Adrenal gland (tissue), 12 donors: ENCODE data around the gene NLRC3. TPM values are rescaled to one million over a fixed set of nuclear protein-coding genes. Genes with fewer than 3 reads are reported as not detected.

Experiments used
- DNase-seq, 7 donors: peaks; one replicate each; pipeline ENCODE4 v3.0.0-alpha.2; 2019 to 2020
- H3K27ac ChIP-seq, 5 donors: fragments of 200-600 bp; sonication (generic) in 4 of 5; 1 replicate in 3 of 5; 2 replicates in 2 of 5; pipeline versions ENCODE4 v1.5.1 to v1.8.0; 2016 to 2020; ENCODE audit warnings: mild to moderate bottlenecking in 1 of 5
- H3K27me3 ChIP-seq: fragments of 200-600 bp; 2 replicates; pipeline ENCODE4 v1.8.0; 2021
- H3K36me3 ChIP-seq, 2 donors: fragments of 200-600 bp; replicated peaks in 1 of 2; 1 replicate in 1 of 2; 2 replicates in 1 of 2; pipeline versions ENCODE4 v1.5.1 to v1.8.0; 2018 to 2022
- H3K4me1 ChIP-seq, 2 donors: fragments of 200-600 bp; replicated peaks in 1 of 2; 1 replicate in 1 of 2; 2 replicates in 1 of 2; pipeline versions ENCODE4 v1.5.1 to v1.8.0; 2018 to 2021
- H3K4me3 ChIP-seq, 4 donors: fragments of 200-600 bp; sonication (generic) in 3 of 4; one replicate each; pipeline ENCODE4 v1.5.1; 2016 to 2018
- H3K9me3 ChIP-seq, 3 donors: fragments of 200-600 bp; sonication (generic) in 1 of 3; replicated peaks in 1 of 3; 1 replicate in 2 of 3; 2 replicates in 1 of 3; pipeline versions ENCODE4 v1.5.1 to v1.8.0; 2016 to 2021
- POLR2A ChIP-seq, 2 donors: fragments of 450-650 bp; IDR thresholded peaks; one replicate each; pipeline ENCODE4 v1.6.1; 2017; ENCODE audit warnings: antibody characterized with exemption in 2 of 2, mild to moderate bottlenecking in 2 of 2, moderate library complexity in 1 of 2
- WGBS, 4 donors: extraction: QIAGEN DNeasy Blood & Tissue Kit in 2 of 4; methylation state at CpG; one replicate each; pipeline versions ENCODE4 v1.1.5 to v1.1.7; 2013 to 2017; 5-methylcytosine and 5-hydroxymethylcytosine counted together
- intact Hi-C, 2 donors: fragments of 100-400 bp; cut with DNase I; formaldehyde crosslinking; loops; one replicate each; pipeline versions ENCODE4 v1.14.1 to v1.15.0; 2022 to 2023
- polyA plus RNA-seq, 3 donors: library from polyadenylated mRNA; stranded (reverse); fragments of 200-250 nt in 2 of 3; fragments of 350-450 nt in 1 of 3; fragmentation: Illumina TruSeq in 1 of 3; extraction: RNeasy Lipid Tissue Mini Kit (QIAGEN cat#74804) in 1 of 3; gene quantifications; one replicate each; pipeline ENCODE4 v1.2.3, GENCODE V29; 2013 to 2014
- total RNA-seq, 9 donors: library from RNA; depleted of rRNA in 4 of 9; stranded (reverse); fragments of >200 nt in 4 of 9; fragments of 120-200 nt in 1 of 9; fragmentation: NEBNext Ultra II Directional in 1 of 9; extraction: Animal tissue kit (Norgen Biotek cat#: 25700) in 1 of 9; gene quantifications; one replicate each; pipeline versions ENCODE4 v1.1.0 to v1.2.4, GENCODE V29; 2013 to 2023
- TF ChIP-seq, protein P1 (sequence below), 6 experiments: fragments of 450-650 bp in 4 of 6; fragments of 200-600 bp in 2 of 6; sonication (generic) in 1 of 6; IDR thresholded peaks; 1 replicate in 5 of 6; 2 replicates in 1 of 6; pipeline versions ENCODE4 v1.5.1 to v1.8.0; 2016 to 2021; ENCODE audit warnings: antibody characterized with exemption in 6 of 6, mild to moderate bottlenecking in 2 of 6, moderate library complexity in 1 of 6
- donor health status: healthy with polysubstance abuse.
- donor health status: Bipolar disorder and iron deficiency.
- donor health status: DM: yes; HTN: yes; CAD: no.
- donor health status: DM: no; HTN: no; CAD: no.
- donor health status: DM: no; HTN: no; CAD: no.
- donor health status: DM: yes; HTN: yes; CAD: no.

Gene NLRC3
- total and polyA plus RNA-seq, 12 donors = 0.29 to 2.5 (median 1.5) TPM

DNA sequence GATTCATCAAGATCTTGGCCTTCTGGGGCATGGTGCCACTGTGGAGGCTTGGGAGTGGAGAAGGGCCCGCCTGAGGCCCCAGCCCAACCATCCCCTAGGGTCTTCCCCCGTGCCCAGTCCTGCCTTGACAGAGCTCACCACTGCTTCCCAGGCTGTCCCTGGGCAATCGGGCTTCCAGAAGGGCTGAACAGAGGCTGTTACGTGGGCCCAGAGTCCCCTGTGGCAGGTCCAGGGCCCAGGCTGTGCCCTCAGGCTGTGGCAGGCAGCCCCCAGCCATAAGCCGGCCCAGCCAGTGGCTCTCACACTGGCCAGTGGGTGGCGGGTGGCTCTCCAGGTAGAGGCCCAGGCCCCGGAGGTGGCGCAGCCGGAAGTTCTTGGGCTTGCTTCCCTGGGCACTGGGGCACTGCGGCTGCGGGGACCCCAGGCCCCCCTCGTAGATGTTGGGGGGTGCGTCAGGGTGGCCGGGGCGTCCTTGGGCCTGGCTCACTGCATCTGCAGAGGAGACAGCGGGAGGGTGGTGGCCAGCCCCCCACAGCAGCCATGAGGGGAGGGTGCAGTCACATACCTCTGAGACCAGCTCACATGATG lies 82.7 kb downstream of the NLRC3 start:
- Histone ChIP-seq H3K9me3 (no peaks in the 10 kb centered on the region), H3K27ac (no peak overlapping the region), H3K27me3 (no peaks in the 10 kb centered on the region), H3K4me1 (no peaks in the 10 kb centered on the region), H3K4me3 (no peak overlapping the region), H3K36me3 (no peaks in the 10 kb centered on the region)
- TF ChIP-seq, protein P1, sequence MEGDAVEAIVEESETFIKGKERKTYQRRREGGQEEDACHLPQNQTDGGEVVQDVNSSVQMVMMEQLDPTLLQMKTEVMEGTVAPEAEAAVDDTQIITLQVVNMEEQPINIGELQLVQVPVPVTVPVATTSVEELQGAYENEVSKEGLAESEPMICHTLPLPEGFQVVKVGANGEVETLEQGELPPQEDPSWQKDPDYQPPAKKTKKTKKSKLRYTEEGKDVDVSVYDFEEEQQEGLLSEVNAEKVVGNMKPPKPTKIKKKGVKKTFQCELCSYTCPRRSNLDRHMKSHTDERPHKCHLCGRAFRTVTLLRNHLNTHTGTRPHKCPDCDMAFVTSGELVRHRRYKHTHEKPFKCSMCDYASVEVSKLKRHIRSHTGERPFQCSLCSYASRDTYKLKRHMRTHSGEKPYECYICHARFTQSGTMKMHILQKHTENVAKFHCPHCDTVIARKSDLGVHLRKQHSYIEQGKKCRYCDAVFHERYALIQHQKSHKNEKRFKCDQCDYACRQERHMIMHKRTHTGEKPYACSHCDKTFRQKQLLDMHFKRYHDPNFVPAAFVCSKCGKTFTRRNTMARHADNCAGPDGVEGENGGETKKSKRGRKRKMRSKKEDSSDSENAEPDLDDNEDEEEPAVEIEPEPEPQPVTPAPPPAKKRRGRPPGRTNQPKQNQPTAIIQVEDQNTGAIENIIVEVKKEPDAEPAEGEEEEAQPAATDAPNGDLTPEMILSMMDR (IDR thresholded peaks at IDR 0.05) = peak in 1 of 6 experiments; percentile 2
- TF ChIP-seq POLR2A (IDR thresholded peaks at IDR 0.05) = no peak
- intact Hi-C loops = loop anchor here in 1 of 2 donors (10.0 kb wide), 1 partner anchor 230 kb away; no protein-coding TSS in a partner anchor
- WGBS, 4 donors = 80 to 94% (median 92%) methylated on average over 4 to 16 of the region's 16 CpGs
- DNase-seq = no peak

- Histone ChIP-seq H3K4me1 (no peaks in the 10 kb centered on the region), H3K9me3 (no peaks in the 10 kb centered on the region), H3K27me3 (no peaks in the 10 kb centered on the region), H3K27ac (no peak overlapping the region), H3K36me3 (no peaks in the 10 kb centered on the region), H3K4me3 (no peak overlapping the region)
- no peak for TF ChIP-seq POLR2A (IDR thresholded peaks at IDR 0.05)
- TF ChIP-seq, protein P1 (IDR thresholded peaks at IDR 0.05) = no peak
- no peak for DNase-seq
- WGBS, 4 donors = 88 to 94% (median 91%) methylated on average over 3 to 10 of the region's 10 CpGs; no CpG with 5 or more reads in 1 of the 4 donors
- intact Hi-C loops = loop anchor here in 1 of 2 donors (10.0 kb wide), 1 partner anchor 228 kb away; no protein-coding TSS in a partner anchor
These were observed 84.8 kb downstream of the NLRC3 start for GRCh38 chr16:3492356-3492755.

GRCh38 chr16:3490911-3491629 lies 86.1 kb downstream of the NLRC3 start:
- no peaks in the 10 kb centered on the region for H3K4me1 ChIP-seq
- WGBS, 4 donors = 44 to 54% (median 49%) methylated on average over 14 to 17 of the region's 17 CpGs
- H3K27me3 ChIP-seq = no peaks in the 10 kb centered on the region
- no peaks in the 10 kb centered on the region for H3K9me3 ChIP-seq
- TF ChIP-seq, protein P1 (IDR thresholded peaks at IDR 0.05) = no peak
- no peak for TF ChIP-seq POLR2A (IDR thresholded peaks at IDR 0.05)
- no peak overlapping the region for H3K4me3 ChIP-seq
- H3K36me3 ChIP-seq = peaks cover 0 to 9% of the 10 kb centered on the region in 2 donors
- H3K27ac ChIP-seq = no peak overlapping the region
- intact Hi-C loops = loop anchor here in 1 of 2 donors (10.0 kb wide), 1 partner anchor 226 kb away; no protein-coding TSS in a partner anchor
- peak in 1 of 7 donors; percentile 56 for DNase-seq

Other genes starting within 250 kb of the NLRC3 start
- under 1 TPM in 5 of 9 donors, not detected in 4; 0.14 to 0.44 (median 0.35) TPM for gene OR2C1, start 221.5 kb downstream of the NLRC3 start, total RNA-seq
- gene OR2C1, start 221.5 kb downstream of the NLRC3 start, polyA plus RNA-seq = under 1 TPM in 1 of 3 donors, not detected in 2; 0.24 TPM
- 10 to 100 TPM; 11.5 to 20.1 (median 14.3) TPM for gene ZSCAN32, start 176.4 kb downstream of the NLRC3 start, total RNA-seq
- gene ZSCAN32, start 176.4 kb downstream of the NLRC3 start, polyA plus RNA-seq = 10 to 100 TPM; 10.6 to 19.0 (median 11.5) TPM
- 10 to 100 TPM in 8 of 9 donors, 1 to 10 TPM in 1; 8.6 to 22.2 (median 11.0) TPM for gene ZNF174, start 176.2 kb downstream of the NLRC3 start, total RNA-seq
- 10 to 100 TPM in 1 of 3 donors, 1 to 10 TPM in 2; 4.1 to 15.4 (median 5.7) TPM for gene ZNF174, start 176.2 kb downstream of the NLRC3 start, polyA plus RNA-seq
- gene ZNF597, start 133.9 kb downstream of the NLRC3 start, total RNA-seq = 1 to 10 TPM; 1.8 to 4.0 (median 2.9) TPM
- 1 to 10 TPM; 1.2 to 2.9 (median 1.3) TPM for gene ZNF597, start 133.9 kb downstream of the NLRC3 start, polyA plus RNA-seq
- 10 to 100 TPM; 16.9 to 66.0 (median 51.1) TPM for gene NAA60, start 133.7 kb downstream of the NLRC3 start, total RNA-seq
- 10 to 100 TPM; 67.5 to 96.3 (median 86.3) TPM for gene NAA60, start 133.7 kb downstream of the NLRC3 start, polyA plus RNA-seq
- not detected for gene C16orf90, start 81.9 kb downstream of the NLRC3 start, total RNA-seq
- gene C16orf90, start 81.9 kb downstream of the NLRC3 start, polyA plus RNA-seq = not detected
- 10 to 100 TPM; 16.9 to 43.1 (median 20.9) TPM for gene CLUAP1, start 76.4 kb downstream of the NLRC3 start, total RNA-seq
- 10 to 100 TPM in 1 of 3 donors, 1 to 10 TPM in 2; 6.9 to 42.8 (median 9.2) TPM for gene CLUAP1, start 76.4 kb downstream of the NLRC3 start, polyA plus RNA-seq
- gene SLX4, start 34.2 kb upstream of the NLRC3 start, total RNA-seq = 1 to 10 TPM; 1.7 to 8.0 (median 4.3) TPM
- gene SLX4, start 34.2 kb upstream of the NLRC3 start, polyA plus RNA-seq = 1 to 10 TPM; 2.4 to 8.2 (median 2.9) TPM
- 10 to 100 TPM in 5 of 9 donors, 1 to 10 TPM in 4; 3.1 to 21.7 (median 12.1) TPM for gene DNASE1, start 77.3 kb upstream of the NLRC3 start, total RNA-seq
- gene DNASE1, start 77.3 kb upstream of the NLRC3 start, polyA plus RNA-seq = 10 to 100 TPM in 1 of 3 donors, 1 to 10 TPM in 2; 3.4 to 35.1 (median 6.0) TPM
- gene TRAP1, start 140.1 kb upstream of the NLRC3 start, total RNA-seq = 100 to 1,000 TPM in 3 of 9 donors, 10 to 100 TPM in 6; 59.8 to 113 (median 87.6) TPM
- gene TRAP1, start 140.1 kb upstream of the NLRC3 start, polyA plus RNA-seq = 100 to 1,000 TPM in 2 of 3 donors, 10 to 100 TPM in 1; 81.2 to 110 (median 100) TPM